HepG2 (cell line): ENCODE results near the gene ABCB6. TPM values are rescaled to one million over a fixed set of nuclear protein-coding genes. Genes with fewer than 3 reads are reported as not detected.

Experiments
- AFF4 ChIP-seq: sonication (generic); formaldehyde crosslinking; IDR thresholded peaks from 2 replicates; pipeline ENCODE4 v1.4.0; 2020; ENCODE audit warnings: missing genetic modification reagents
- CCDC6 ChIP-seq: sonication (generic); formaldehyde crosslinking; IDR thresholded peaks from 2 replicates; pipeline ENCODE4 v1.8.1; 2022; ENCODE audit warnings: mild to moderate bottlenecking, missing genetic modification reagents, moderate library complexity
- IRF2 ChIP-seq: IDR thresholded peaks from 2 replicates; pipeline ENCODE4 v1.6.1; 2018; ENCODE audit warnings: missing genetic modification reagents, missing compliant biosample characterization
- NR3C1 ChIP-seq: sonication (generic); formaldehyde crosslinking; IDR thresholded peaks from 2 replicates; pipeline ENCODE4 v1.4.0; 2020; ENCODE audit warnings: missing genetic modification reagents
- PHB2 ChIP-seq: fragments of 450-650 bp; IDR thresholded peaks from 2 replicates; pipeline ENCODE4 v1.6.1; 2018; ENCODE audit not compliant: partially characterized antibody
- PITX1 ChIP-seq: sonication (generic); formaldehyde crosslinking; IDR thresholded peaks from 2 replicates; pipeline ENCODE4 v1.5.1; 2020; ENCODE audit warnings: mild to moderate bottlenecking, missing genetic modification reagents
- PLSCR1 ChIP-seq: sonication (generic); formaldehyde crosslinking; IDR thresholded peaks from 2 replicates; pipeline ENCODE4 v1.5.0; 2020; ENCODE audit warnings: missing genetic modification reagents, mild to moderate bottlenecking, borderline replicate concordance
- POLR2AphosphoS2 ChIP-seq: IDR thresholded peaks from 2 replicates; pipeline ENCODE4 v1.6.1; 2011; ENCODE audit warnings: low read depth, low read length, improper control_type of control experiment
- RAD21 ChIP-seq: fragments of 450-650 bp; formaldehyde crosslinking; IDR thresholded peaks from 2 replicates; pipeline ENCODE4 v1.5.0; 2020; ENCODE audit warnings: mild to moderate bottlenecking
- SAP130 ChIP-seq: IDR thresholded peaks from 2 replicates; pipeline ENCODE4 v1.6.1; 2016; ENCODE audit warnings: low read depth
- SOX13 ChIP-seq, 3 experiments: fragments of 450-650 bp in 1 of 3; sonication (generic) in 1 of 3; formaldehyde crosslinking in 1 of 3; IDR thresholded peaks in 2 of 3; conservative IDR thresholded peaks in 1 of 3; 2 replicates each; pipeline versions ENCODE4 v1.5.0 to v1.6.1; 2016 to 2020; ENCODE audit warnings: antibody characterized with exemption in 1 of 3, mild to moderate bottlenecking in 1 of 3, missing compliant biosample characterization in 1 of 3, missing genetic modification reagents in 1 of 3, moderate library complexity in 1 of 3
- SP4 ChIP-seq: sonication (generic); formaldehyde crosslinking; IDR thresholded peaks from 2 replicates; pipeline ENCODE4 v1.8.1; 2023; ENCODE audit warnings: mild to moderate bottlenecking, missing genetic modification reagents
- TBP ChIP-seq: sonication (generic); formaldehyde crosslinking; IDR thresholded peaks from 2 replicates; pipeline ENCODE4 v1.5.0; 2020; ENCODE audit warnings: missing genetic modification reagents
- ZBTB20 ChIP-seq: sonication (generic); formaldehyde crosslinking; IDR thresholded peaks from 2 replicates; pipeline ENCODE4 v1.8.1; 2023; ENCODE audit warnings: missing genetic modification reagents, low read depth, mild to moderate bottlenecking, borderline replicate concordance
- ZNF101 ChIP-seq: sonication (generic); formaldehyde crosslinking; IDR thresholded peaks from 2 replicates; pipeline ENCODE4 v1.4.0; 2020; ENCODE audit warnings: mild to moderate bottlenecking, low read depth, missing genetic modification reagents, borderline replicate concordance
- ZNF274 ChIP-seq: sonication (generic); formaldehyde crosslinking; IDR thresholded peaks from 2 replicates; pipeline ENCODE4 v1.5.1; 2020; ENCODE audit warnings: mild to moderate bottlenecking, missing genetic modification reagents
- ZNF275 ChIP-seq: sonication (generic); formaldehyde crosslinking; IDR thresholded peaks from 2 replicates; pipeline ENCODE4 v1.8.0; 2022; ENCODE audit warnings: missing genetic modification reagents, mild to moderate bottlenecking, inconsistent platforms, borderline replicate concordance
- ZNF562 ChIP-seq: sonication (generic); formaldehyde crosslinking; IDR thresholded peaks from 2 replicates; pipeline ENCODE4 v1.8.0; 2022; ENCODE audit warnings: missing genetic modification reagents, borderline replicate concordance
- ZSCAN9 ChIP-seq: IDR thresholded peaks from 2 replicates; pipeline ENCODE4 v1.6.1; 2016; ENCODE audit warnings: borderline replicate concordance
- polyA plus RNA-seq, 8 experiments: library from polyadenylated mRNA; depleted of rRNA in 3 of 8; stranded (reverse) in 7 of 8; unstranded in 1 of 8; fragments of >200 nt; fragmentation: Illumina TruSeq in 4 of 8; extraction: Trizol in 4 of 8; gene quantifications; 2 replicates each; pipeline versions ENCODE4 v1.2.1 to v1.2.3, GENCODE V29; 2011 to 2016; ENCODE audit warnings: low read depth in 4 of 8, missing spikeins in 1 of 8, mixed read lengths in 1 of 8; ENCODE audit not compliant: insufficient read depth in 1 of 8
- total RNA-seq, 5 experiments: library from RNA; depleted of rRNA; stranded (reverse); fragments of >200 nt; fragmentation: Illumina TruSeq; extraction: Trizol; gene quantifications; 2 replicates each; pipeline ENCODE4 v1.2.3, GENCODE V29; 2016; ENCODE audit warnings: low read depth in 1 of 5
- TF ChIP-seq, protein P1 (sequence below): sonication (generic); formaldehyde crosslinking; IDR thresholded peaks from 2 replicates; pipeline ENCODE4 v1.4.0; 2020; ENCODE audit warnings: mild to moderate bottlenecking, missing genetic modification reagents
- TF ChIP-seq, protein P2 (sequence below): sonication (generic); formaldehyde crosslinking; IDR thresholded peaks from 2 replicates; pipeline ENCODE4 v1.5.0; 2020; ENCODE audit warnings: missing genetic modification reagents, mild to moderate bottlenecking, borderline replicate concordance

ABCB6 gene
- total and polyA plus RNA-seq, 2 of the 13 experiments (the other 11 are each of a cell fraction or from before 2014, with no cell fraction given) = 91.1 to 137 TPM

DNA sequence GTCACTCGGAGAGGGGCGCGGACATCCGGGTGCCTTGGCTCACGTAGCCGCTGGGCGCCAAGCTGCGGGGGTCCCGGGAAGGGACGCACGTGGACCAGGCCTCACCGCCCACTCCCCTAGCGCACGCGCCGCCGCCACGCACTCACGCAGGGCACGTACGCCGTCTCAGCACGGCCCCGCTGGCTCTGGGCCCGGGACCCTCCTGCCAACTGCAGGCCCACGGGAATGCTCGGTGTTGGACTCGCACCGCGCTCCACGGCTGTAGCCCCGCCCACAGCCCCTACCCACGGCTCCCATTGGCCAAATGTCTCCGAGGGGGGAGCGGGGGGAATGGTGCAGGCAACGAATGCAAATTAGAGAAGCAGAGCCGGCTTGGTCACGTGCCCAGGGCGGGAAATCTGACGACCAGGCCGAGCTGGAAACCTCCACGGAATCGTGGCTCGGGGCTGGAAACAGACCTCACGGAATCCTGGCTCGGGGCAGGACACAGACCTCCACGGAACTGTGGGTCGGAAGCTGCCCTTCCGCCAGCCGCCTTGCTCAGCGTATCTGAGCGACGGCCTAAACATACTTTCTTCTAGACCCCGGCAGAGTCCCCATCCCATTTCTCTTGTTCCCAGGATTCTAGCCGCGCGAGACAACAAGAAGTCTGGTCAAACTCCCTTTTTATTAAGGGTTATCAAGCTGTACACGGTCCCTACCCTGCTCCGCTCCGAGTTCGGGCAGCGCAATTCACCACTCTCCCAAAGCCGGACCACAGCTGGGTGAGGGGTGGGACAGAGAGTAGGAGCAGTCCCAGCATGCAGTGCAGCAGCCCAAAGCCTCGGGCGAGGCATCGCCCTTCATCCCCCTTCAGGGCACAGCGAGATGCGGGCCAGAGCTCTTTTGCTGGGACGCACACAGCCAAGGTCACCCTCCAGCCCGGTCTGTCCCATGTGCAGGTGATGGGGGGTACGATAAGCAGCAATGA, at the start of gene ABCB6 (continued):
- no peak for TF ChIP-seq SOX13 (IDR thresholded peaks at IDR 0.05)
- TF ChIP-seq SOX13 (CRISPR knock-in tag; conservative IDR thresholded peaks at IDR 0.05 in 1 of 2, IDR thresholded peaks at IDR 0.05 in 1 of 2) = no peak
- TF ChIP-seq NR3C1 (CRISPR knock-in tag) = no peak
- TF ChIP-seq POLR2AphosphoS2 = no peak
- peak; percentile 99 for TF ChIP-seq ZNF274
- peak; percentile 100 for TF ChIP-seq ZNF275 (CRISPR knock-in tag)
- no peak for TF ChIP-seq ZNF562 (CRISPR knock-in tag)
- peak; percentile 91; the same call in 1 of the 2 replicates for TF ChIP-seq PLSCR1 (CRISPR knock-in tag)
- TF ChIP-seq, protein P1, sequence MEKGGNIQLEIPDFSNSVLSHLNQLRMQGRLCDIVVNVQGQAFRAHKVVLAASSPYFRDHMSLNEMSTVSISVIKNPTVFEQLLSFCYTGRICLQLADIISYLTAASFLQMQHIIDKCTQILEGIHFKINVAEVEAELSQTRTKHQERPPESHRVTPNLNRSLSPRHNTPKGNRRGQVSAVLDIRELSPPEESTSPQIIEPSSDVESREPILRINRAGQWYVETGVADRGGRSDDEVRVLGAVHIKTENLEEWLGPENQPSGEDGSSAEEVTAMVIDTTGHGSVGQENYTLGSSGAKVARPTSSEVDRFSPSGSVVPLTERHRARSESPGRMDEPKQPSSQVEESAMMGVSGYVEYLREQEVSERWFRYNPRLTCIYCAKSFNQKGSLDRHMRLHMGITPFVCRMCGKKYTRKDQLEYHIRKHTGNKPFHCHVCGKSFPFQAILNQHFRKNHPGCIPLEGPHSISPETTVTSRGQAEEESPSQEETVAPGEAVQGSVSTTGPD (CRISPR knock-in tag) = no peak
- peak; percentile 98 for TF ChIP-seq SP4 (CRISPR knock-in tag)
- TF ChIP-seq ZSCAN9 (CRISPR knock-in tag) = peak; percentile 88; the same call in 1 of the 2 replicates
- no peak for TF ChIP-seq PHB2
- TF ChIP-seq ZBTB20 = peak; percentile 92
- TF ChIP-seq, protein P2, sequence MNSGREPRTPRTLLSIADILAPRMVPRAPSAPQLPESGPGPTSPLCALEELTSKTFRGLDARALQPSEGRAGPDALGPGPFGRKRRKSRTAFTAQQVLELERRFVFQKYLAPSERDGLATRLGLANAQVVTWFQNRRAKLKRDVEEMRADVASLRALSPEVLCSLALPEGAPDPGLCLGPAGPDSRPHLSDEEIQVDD = peak; percentile 89; the same call in 1 of the 2 replicates
- TF ChIP-seq TBP (CRISPR knock-in tag) = no peak; the same call in 1 of the 2 replicates
- peak; percentile 95; the same call in 1 of the 2 replicates for TF ChIP-seq CCDC6
- peak; percentile 73; the same call in 1 of the 2 replicates for TF ChIP-seq PITX1 (CRISPR knock-in tag)
- TF ChIP-seq AFF4 (CRISPR knock-in tag) = peak; percentile 84
- TF ChIP-seq SAP130 (CRISPR knock-in tag) = peak; percentile 99
- no peak for TF ChIP-seq ZNF101
- TF ChIP-seq IRF2 (CRISPR knock-in tag) = peak; percentile 96
- TF ChIP-seq RAD21 (CRISPR knock-in tag) = no peak
